PFSK-1 (cell line): Measurements from ENCODE around the gene MKRN2.

ENCODE experiments used
- POLR2AphosphoS5 ChIP-seq: IDR thresholded peaks from 2 replicates; pipeline ENCODE4 v1.6.1; 2012; ENCODE audit warnings: low read depth, mild to moderate bottlenecking, control low read depth, low read length, moderate library complexity
- REST ChIP-seq, 2 experiments: IDR thresholded peaks; 2 replicates each; pipeline versions ENCODE4 v1.6.1 to v1.8.0; 2011 to 2012; ENCODE audit warnings: low read depth in 2 of 2, low read length in 2 of 2, control low read depth in 1 of 2, inconsistent platforms in 1 of 2, mild to moderate bottlenecking in 1 of 2, moderate library complexity in 1 of 2; ENCODE audit not compliant: insufficient read depth in 1 of 2
- TAF1 ChIP-seq: IDR thresholded peaks from 2 replicates; pipeline ENCODE4 v1.6.1; 2012; ENCODE audit warnings: low read length, control low read depth, borderline replicate concordance; ENCODE audit not compliant: insufficient read depth

GRCh38 chr3:12579905-12580304 lies 23.0 kb downstream of the MKRN2 start:
- TF ChIP-seq POLR2AphosphoS5 (no peak), REST (IDR thresholded peaks at IDR 0.05; ENCODE audit: insufficient read depth in 1 of 2, low read depth in 2 of 2, low read length in 2 of 2) (no peak), TAF1 (no peak)
